ENCODE measurements around the gene ELMO2.

GRCh38 chr20:46420878-46421277 is 14.5 kb upstream of the ELMO2 start:
- TF ChIP-seq CTCF (IDR thresholded peaks at IDR 0.05) (no peak), POLR2A (IDR thresholded peaks at IDR 0.05) (no peak)

Data from lower leg skin (tissue), 3 donors.